Chondrocyte (in vitro differentiated cells): ENCODE results near the gene SENP3. TPM values are rescaled to one million over a fixed set of nuclear protein-coding genes. Genes with fewer than 3 reads are reported as not detected.

Experiments
- DNase-seq: peaks from one replicate; pipeline ENCODE4 v3.0.0; 2021; ENCODE audit warnings: mixed read lengths, low spot score
- H3K27ac Mint-ChIP-seq: one replicate; pipeline ENCODE4 v1.8.0; 2021; ENCODE audit warnings: mild to moderate bottlenecking, moderate library complexity, mixed read lengths; ENCODE audit not compliant: unreplicated experiment
- H3K27me3 Mint-ChIP-seq: 2 replicates; pipeline ENCODE4 v1.8.0; 2021; ENCODE audit warnings: low read depth, mixed read lengths
- H3K36me3 Mint-ChIP-seq: 2 replicates; pipeline ENCODE4 v1.8.0; 2021; ENCODE audit warnings: low read depth, mixed read lengths
- H3K4me1 Mint-ChIP-seq: 2 replicates; pipeline ENCODE4 v1.8.0; 2021; ENCODE audit warnings: low read depth, mild to moderate bottlenecking, mixed read lengths
- H3K4me3 Mint-ChIP-seq: one replicate; pipeline ENCODE4 v1.8.0; 2021; ENCODE audit warnings: mild to moderate bottlenecking, moderate library complexity, mixed read lengths; ENCODE audit not compliant: unreplicated experiment
- H3K9me3 Mint-ChIP-seq: 2 replicates; pipeline ENCODE4 v1.8.0; 2021; ENCODE audit warnings: low read depth, mixed read lengths
- total RNA-seq: library from RNA; stranded (reverse); gene quantifications from 3 replicates; pipeline ENCODE4 v1.2.1, GENCODE V29; 2021
- TF ChIP-seq, protein P1 (sequence below): fragments of 200-600 bp; sonication (generic); IDR thresholded peaks from 2 replicates; pipeline ENCODE4 v1.5.0; 2021; ENCODE audit warnings: antibody characterized with exemption, mild to moderate bottlenecking, moderate library complexity

The SENP3 gene
- total RNA-seq, 1 donor from 2014 or later = 49.4 TPM

DNA sequence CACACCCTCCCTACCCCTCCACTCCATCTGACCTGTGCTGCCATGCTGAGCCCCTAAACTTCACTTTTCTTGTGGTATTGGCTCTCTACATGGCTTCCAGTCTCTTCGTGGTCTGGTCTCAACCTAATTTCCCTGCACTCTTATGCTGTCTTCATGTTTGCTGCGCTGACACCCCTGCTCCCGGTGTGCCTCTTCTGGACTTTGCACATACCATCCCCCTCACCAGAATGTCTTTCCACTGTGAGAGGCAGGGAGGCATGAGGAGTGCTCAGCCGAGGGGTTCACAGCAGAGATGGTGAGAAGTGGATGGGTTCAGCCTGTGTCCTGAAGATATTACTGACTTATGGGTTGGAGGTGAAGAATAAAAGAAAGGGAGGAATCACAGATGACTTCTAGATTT, 10.3 kb upstream of the SENP3 start:
- Mint-ChIP-seq H3K4me1 (peaks cover 13% of the 10 kb centered on the region), H3K4me3 (no peak overlapping the region), H3K9me3 (no peaks in the 10 kb centered on the region), H3K27ac (no peak overlapping the region), H3K36me3 (peaks cover 6% of the 10 kb centered on the region), H3K27me3 (no peaks in the 10 kb centered on the region)
- no peak for DNase-seq
- TF ChIP-seq, protein P1, sequence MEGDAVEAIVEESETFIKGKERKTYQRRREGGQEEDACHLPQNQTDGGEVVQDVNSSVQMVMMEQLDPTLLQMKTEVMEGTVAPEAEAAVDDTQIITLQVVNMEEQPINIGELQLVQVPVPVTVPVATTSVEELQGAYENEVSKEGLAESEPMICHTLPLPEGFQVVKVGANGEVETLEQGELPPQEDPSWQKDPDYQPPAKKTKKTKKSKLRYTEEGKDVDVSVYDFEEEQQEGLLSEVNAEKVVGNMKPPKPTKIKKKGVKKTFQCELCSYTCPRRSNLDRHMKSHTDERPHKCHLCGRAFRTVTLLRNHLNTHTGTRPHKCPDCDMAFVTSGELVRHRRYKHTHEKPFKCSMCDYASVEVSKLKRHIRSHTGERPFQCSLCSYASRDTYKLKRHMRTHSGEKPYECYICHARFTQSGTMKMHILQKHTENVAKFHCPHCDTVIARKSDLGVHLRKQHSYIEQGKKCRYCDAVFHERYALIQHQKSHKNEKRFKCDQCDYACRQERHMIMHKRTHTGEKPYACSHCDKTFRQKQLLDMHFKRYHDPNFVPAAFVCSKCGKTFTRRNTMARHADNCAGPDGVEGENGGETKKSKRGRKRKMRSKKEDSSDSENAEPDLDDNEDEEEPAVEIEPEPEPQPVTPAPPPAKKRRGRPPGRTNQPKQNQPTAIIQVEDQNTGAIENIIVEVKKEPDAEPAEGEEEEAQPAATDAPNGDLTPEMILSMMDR = no peak

GRCh38 chr17:7552621-7553051, 9.1 kb upstream of the SENP3 start:
- Mint-ChIP-seq H3K27me3 (no peaks in the 10 kb centered on the region), H3K36me3 (peaks cover 6% of the 10 kb centered on the region), H3K4me3 (no peak overlapping the region), H3K27ac (no peak overlapping the region), H3K4me1 (peaks cover 13% of the 10 kb centered on the region), H3K9me3 (no peaks in the 10 kb centered on the region)
- no peak for DNase-seq
- TF ChIP-seq, protein P1 = no peak

DNA sequence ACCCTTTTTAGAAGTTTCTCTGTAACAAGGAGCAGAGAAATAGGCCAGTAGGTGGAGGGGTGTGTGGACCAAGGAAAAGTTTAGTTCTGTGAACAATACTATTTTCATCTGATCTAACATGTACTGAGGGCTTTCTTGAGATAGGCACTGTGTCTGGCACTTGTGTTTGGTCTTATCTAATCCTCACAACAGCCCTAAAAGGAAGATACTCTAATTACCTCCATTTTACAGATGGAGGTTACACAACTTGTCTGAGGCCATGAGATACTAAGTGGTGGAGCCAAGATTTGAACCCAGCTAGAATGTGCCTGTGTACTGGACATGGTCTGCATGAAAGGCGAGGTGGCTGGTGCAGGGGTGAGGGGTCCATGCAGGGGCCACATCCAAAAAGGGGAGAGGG, 8.4 kb upstream of the SENP3 start:
- H3K4me1 Mint-ChIP-seq = peaks cover 17% of the 10 kb centered on the region
- DNase-seq = no peak
- TF ChIP-seq, protein P1 = no peak
- no peaks in the 10 kb centered on the region for H3K9me3 Mint-ChIP-seq
- peaks cover 6% of the 10 kb centered on the region for H3K36me3 Mint-ChIP-seq
- H3K27me3 Mint-ChIP-seq = no peaks in the 10 kb centered on the region
- no peak overlapping the region for H3K27ac Mint-ChIP-seq
- no peak overlapping the region for H3K4me3 Mint-ChIP-seq

- no peaks in the 10 kb centered on the region for H3K27me3 Mint-ChIP-seq
- TF ChIP-seq, protein P1 = peak; percentile 42
- H3K9me3 Mint-ChIP-seq = no peaks in the 10 kb centered on the region
- no peak overlapping the region for H3K27ac Mint-ChIP-seq
- peaks cover 6% of the 10 kb centered on the region for H3K36me3 Mint-ChIP-seq
- peaks cover 19% of the 10 kb centered on the region for H3K4me1 Mint-ChIP-seq
- DNase-seq = no peak
- no peak overlapping the region for H3K4me3 Mint-ChIP-seq
These were observed 6.3 kb upstream of the SENP3 start for GRCh38 chr17:7555320-7555948.

DNA sequence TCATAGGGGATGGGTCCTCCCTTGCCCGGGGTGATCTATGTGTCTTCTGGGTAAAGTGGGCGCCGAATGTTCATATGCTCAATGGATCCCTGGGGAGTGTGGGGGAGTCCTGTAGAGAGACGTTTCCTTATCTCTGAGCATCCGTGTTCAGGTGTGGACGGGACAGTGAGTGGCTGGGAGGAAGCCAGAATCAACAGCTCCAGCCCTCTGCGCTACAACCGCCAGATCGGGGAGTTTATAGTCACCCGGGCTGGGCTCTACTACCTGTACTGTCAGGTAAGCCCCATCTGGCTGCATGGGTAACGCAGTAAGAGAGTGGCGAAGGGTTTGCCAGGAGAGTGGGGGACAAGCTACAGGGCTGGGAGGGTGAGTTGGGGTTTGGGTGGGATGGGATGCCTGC, 5.1 kb upstream of the SENP3 start:
- Mint-ChIP-seq H3K4me3 (no peak overlapping the region), H3K27ac (no peak overlapping the region), H3K36me3 (peaks cover 2% of the 10 kb centered on the region), H3K4me1 (peaks cover 24% of the 10 kb centered on the region), H3K27me3 (no peaks in the 10 kb centered on the region), H3K9me3 (no peaks in the 10 kb centered on the region)
- DNase-seq = no peak
- TF ChIP-seq, protein P1 = no peak
